OCI-LY1 (cell line): ENCODE measurements around the gene CTBP2.

Source experiments
- CTCF ChIP-seq: fragments of 200-600 bp; sonication (generic), shearing (Covaris generic); IDR thresholded peaks from 2 replicates; pipeline ENCODE4 v1.5.1; 2017; ENCODE audit warnings: mild to moderate bottlenecking, antibody characterized with exemption, low read length, moderate library complexity, mixed read lengths
- EZH2 ChIP-seq: fragments of 200-600 bp; sonication (generic), shearing (Covaris generic); IDR thresholded peaks from 2 replicates; pipeline ENCODE4 v1.8.0; 2017; ENCODE audit warnings: borderline replicate concordance, mixed run types, mild to moderate bottlenecking, antibody characterized with exemption, low read length, moderate library complexity, mixed read lengths

GRCh38 chr10:125054216-125054615 lies 106.1 kb downstream of the CTBP2 start:
- TF ChIP-seq CTCF, result no peak
- TF ChIP-seq EZH2, result no peak
